GM21529 (cell line): ENCODE data around the gene RPL3.

Experiments
- ATAC-seq: cut with Tn5 transposase; IDR thresholded peaks from one replicate; pipeline ENCODE4 v1.9.1; 2021; ENCODE audit not compliant: unreplicated experiment

The RPL3 gene

GRCh38 chr22:39284142-39284980, 35.1 kb downstream of the RPL3 start:
- no peak for ATAC-seq

DNA sequence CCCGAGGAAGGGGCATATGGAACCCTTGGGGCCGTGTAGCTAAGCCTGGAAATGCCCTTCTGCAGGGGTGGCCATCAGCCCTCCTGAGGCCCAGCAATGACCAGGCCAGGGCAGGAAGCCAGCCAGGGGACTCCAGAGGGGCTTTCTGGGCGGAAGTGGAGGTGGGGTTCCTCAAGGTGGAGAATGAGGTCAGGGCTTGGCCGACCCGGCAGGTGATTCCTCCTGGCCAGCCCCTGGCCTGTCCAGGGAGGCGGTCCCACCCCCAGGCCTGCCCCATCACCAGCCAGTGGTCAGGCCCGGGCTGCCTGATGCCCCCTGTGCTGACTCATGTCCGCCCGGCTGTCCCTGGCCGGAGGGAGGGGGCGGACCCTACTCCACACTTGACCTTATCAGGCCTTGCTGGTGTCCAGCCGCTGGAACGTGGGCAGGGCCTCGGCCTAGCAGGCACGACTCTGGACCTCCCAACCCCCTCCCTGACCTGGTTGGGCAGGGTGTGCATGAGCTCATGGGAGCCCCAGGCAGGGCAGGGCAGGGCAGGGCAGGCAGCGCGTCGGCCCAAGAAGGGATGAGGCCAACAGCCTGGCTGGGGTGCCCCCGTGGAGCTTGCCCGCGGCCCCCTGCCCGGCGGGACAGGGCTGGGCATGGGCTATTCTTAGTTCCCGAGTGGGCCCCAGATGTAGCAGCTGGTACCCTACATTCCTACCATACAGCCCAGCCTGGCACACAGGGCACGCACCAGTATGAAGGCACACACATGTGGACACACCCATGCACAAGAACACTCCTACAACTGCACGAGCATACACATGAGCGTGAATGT, 35.9 kb downstream of the RPL3 start:
- no peak for ATAC-seq

GRCh38 chr22:39282645-39283321, 36.6 kb downstream of the RPL3 start:
- no peak for ATAC-seq

- no peak for ATAC-seq
Observed at GRCh38 chr22:39281126-39281525, 38.3 kb downstream of the RPL3 start.

- ATAC-seq, result no peak
Observed at GRCh38 chr22:39280250-39280649, 39.2 kb downstream of the RPL3 start.

DNA sequence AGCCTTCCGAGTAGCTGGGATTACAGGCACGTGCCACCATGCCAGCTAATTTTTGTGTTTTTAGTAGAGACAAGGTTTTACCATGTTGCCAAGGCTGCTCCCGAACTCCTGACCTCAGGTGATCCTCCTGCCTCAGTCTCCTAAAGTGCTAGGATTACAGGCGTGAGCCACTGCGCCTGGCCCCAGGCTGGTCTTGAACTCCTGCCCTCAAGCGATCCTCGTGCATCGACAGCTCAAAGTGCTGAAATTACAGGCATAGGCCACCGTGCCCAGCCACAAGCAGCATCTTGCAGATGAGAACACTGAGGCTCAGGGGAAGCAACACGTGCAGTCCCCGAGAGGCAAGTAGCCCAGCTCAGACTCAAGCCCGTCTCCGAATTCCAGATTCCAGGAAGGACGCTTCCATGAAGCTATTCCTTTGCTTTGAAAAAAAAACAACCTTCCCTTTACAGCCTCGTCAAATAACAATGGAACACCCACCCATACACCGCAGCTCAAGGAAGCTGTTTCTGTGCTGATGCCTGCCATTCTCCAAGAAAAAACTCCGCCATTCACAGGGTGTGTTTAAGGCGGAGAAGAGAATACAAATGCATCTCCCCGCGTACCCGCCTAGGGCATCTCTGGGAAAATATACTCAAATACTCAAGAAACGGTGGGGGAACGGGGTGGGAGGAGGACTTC, 40.1 kb downstream of the RPL3 start:
- ATAC-seq, result no peak

DNA sequence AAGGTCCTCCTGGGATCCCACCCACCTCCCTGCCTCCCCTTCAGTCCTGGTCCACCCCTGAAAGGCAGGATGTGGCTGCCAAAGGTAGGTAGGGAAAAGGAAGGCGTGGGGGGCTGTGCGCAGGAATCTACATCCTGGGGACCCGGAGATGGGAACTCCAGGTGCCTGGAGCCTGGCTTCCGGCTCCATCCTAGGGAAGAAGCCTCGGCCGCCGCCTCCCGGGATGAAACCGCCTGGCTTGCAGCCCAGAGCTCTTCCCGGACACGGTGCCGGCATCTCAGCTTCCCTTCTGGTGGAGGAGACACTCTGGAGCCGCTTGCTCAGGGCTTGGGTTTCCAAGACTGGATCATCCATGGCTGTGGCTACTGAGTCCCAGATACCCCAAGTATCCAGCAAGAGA, 41.4 kb downstream of the RPL3 start:
- no peak for ATAC-seq

DNA sequence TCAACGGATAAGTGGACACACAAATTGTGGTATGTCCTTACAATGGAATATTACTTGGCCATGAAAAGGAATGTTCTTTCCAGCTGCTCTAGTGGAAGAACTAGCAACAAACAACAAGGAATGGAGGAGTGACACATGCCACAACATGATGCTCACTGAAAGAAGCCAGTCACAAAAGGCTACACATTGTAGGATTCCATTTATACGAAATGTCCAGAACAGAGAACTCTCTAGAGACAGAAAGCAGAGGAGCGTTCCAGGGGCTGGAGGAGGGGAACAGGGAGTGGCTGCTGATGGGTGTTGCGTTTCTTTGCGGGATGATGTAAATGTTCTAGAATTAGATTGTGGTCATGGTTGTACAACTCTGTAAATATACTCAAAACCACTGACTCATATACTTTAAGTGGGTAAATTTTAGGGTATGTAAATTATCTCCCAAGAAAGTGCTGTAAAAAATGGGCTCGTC, 42.2 kb downstream of the RPL3 start:
- ATAC-seq, result no peak

DNA sequence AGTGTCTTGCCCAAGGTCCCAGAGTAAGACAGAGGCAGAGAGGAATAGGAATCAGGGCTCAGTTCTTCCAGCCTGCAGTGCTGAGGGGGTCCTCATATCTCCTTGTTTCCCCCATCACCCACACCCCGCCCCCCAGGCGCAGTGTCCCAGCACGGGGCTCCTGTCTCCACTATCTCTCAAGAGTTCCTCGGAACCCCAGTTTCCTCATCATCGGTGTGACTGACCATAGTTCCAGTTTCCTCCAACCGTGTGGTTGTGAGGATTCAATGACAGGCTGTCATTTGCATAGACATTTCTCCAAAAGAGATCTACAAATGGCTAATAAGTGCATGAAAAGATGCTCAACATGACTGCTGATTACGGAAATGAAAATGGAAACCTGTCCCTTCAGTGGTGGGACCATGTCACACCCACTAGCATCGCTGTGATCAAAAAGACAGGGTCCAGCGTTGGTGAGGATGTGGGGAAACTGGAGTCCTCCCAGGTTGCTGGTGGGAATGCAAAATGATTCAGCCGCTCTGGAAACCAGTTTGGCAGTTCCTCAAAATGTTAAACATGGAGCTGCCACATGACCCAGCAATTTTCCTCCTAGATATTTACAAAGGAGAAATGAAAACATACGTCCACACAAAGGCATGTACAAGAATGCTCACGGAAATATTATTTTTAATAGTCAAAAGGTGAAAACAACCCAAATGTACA, 42.8 kb downstream of the RPL3 start:
- ATAC-seq, result no peak

GRCh38 chr22:39275814-39276439, 43.5 kb downstream of the RPL3 start:
- ATAC-seq, result no peak

GRCh38 chr22:39273950-39274887, 45.2 kb downstream of the RPL3 start:
- no peak for ATAC-seq

DNA sequence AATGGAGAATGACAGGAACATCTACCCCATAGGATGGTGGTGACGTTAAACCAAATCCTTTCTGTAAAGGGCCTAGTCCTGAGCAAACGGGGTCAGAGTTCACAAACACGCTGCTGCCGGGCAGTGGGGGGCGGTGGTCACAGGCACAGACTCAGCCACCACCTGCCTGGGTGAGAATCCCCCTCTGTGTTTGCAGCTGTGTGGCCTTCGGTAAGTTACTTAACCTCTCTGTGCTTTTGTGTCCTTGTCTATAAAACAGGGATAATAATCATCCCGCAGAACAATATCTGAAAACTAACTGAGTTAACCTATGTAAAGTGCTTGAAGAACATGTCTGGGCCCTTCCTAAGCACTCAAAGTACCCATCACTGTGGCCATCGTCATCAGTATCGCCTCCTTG, 48.6 kb downstream of the RPL3 start:
- no peak for ATAC-seq

- no peak for ATAC-seq
Observed at GRCh38 chr22:39270280-39270679, 49.1 kb downstream of the RPL3 start.

DNA sequence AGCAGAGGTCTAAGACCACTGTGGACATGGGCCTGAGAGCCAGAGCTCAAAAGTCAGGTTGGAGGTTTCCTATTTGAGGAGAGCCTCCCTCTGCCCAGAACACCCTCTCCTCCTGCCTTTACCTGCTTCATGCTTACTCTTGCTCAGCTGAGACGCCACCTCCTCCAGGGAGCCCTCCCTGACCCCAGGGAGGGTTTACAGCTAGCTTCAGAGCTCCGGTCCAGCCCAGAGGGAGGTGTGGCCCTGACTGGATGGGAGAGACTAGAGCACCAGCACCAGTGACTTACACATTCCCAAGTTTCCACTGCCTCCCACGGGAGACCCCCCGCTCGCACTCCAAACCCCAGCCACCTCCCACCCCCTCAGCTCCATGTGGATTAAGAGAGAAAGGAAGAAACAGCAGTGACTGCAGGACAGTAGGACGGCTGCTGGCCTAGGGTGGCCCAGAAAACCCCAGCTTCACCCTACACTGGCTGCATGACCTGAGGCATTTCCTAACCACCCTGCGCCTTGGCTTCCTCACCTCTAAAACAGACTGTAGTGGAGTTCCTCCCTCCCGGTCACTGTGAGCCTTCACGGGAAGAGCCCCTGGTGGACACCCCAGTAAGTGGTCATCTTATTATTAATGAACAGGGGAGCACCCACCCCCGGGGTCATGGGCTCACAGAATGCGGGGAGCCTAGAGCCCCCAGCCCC, 50.2 kb downstream of the RPL3 start:
- no peak for ATAC-seq

- ATAC-seq, result no peak
Observed at GRCh38 chr22:39268645-39269044, 50.8 kb downstream of the RPL3 start.

DNA sequence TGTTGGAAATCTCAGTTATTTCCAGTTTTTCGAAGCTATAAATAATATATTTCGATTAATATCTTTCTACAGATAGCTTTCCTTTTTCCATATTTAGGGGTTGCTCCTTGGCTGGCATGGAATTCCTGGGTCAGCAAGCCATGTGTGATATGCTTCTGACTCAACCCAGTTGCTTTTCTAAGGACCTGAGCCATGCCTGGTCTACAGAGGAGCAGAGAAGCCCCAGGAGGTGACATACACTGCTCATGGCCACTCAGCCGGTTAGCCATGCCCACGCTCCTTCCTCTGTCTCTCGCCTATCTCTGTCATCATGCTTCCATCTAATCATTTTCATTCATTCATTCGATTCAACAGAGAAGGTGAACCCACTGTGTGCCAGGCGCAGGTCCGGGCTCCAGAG, 51.4 kb downstream of the RPL3 start:
- no peak for ATAC-seq

- peak; percentile 87 for ATAC-seq
Observed at GRCh38 chr22:39266398-39267030, 52.9 kb downstream of the RPL3 start.
